B cell (primary cell): ENCODE results near the gene MYO19. TPM values are rescaled to one million over a fixed set of nuclear protein-coding genes. Genes with fewer than 3 reads are reported as not detected.

Experiments used
- ATAC-seq: fragments of 200-7000 bp; cut with Tn5 transposase; one replicate; pipeline ENCODE4 v1.10.0; 2021; ENCODE audit warnings: low read depth, mild to moderate bottlenecking, moderate number of reproducible peaks, moderate library complexity
- CTCF ChIA-PET: fragments of 350-600 bp; sonication (Branson Sonifier 250); formaldehyde crosslinking; loops from one replicate; lab custom pipeline; 2021; ENCODE audit warnings: antibody characterized with exemption, inconsistent platforms; lab: Charles Lee
- POLR2A ChIA-PET: fragments of 350-600 bp; sonication (Branson Sonifier 250); formaldehyde crosslinking; loops from one replicate; lab custom pipeline; 2021; ENCODE audit warnings: antibody characterized with exemption; lab: Charles Lee
- DNase-seq: peaks from one replicate; pipeline ENCODE4 v3.0.0; 2013
- H2AFZ ChIP-seq: 2 replicates; pipeline ENCODE4 v1.6.1; 2012; ENCODE audit warnings: mild to moderate bottlenecking, low read depth, low read length; ENCODE audit not compliant: insufficient read depth, poor library complexity, severe bottlenecking
- H3K27ac ChIP-seq, 2 donors: 1 replicate in 1 of 2; 2 replicates in 1 of 2; pipeline ENCODE4 v1.5.1; 2012 to 2013; ENCODE audit warnings: low read length in 2 of 2, mild to moderate bottlenecking in 2 of 2, moderate library complexity in 1 of 2
- H3K27me3 ChIP-seq, 4 experiments: fragments of 200-600 bp in 1 of 4; sonication (generic) in 1 of 4; replicated peaks in 1 of 4; 1 replicate in 2 of 4; 2 replicates in 2 of 4; pipeline versions ENCODE4 v1.6.1 to v1.7.0; 2013 to 2016; ENCODE audit warnings: low read length in 3 of 4, mild to moderate bottlenecking in 2 of 4, mixed read lengths in 1 of 4, moderate library complexity in 1 of 4; ENCODE audit not compliant: insufficient read depth in 4 of 4, control insufficient read depth in 3 of 4; ENCODE audit errors: control extremely low read depth in 1 of 4
- H3K36me3 ChIP-seq, 2 experiments: replicated peaks in 1 of 2; 1 replicate in 1 of 2; 2 replicates in 1 of 2; pipeline versions ENCODE4 v1.6.1 to v1.7.1; 2013; ENCODE audit warnings: low read length in 1 of 2; ENCODE audit not compliant: insufficient read depth in 2 of 2, control insufficient read depth in 1 of 2; ENCODE audit errors: control extremely low read depth in 1 of 2, extremely low read depth in 1 of 2
- H3K4me1 ChIP-seq, 2 donors: fragments of 200-600 bp in 1 of 2; sonication (generic) in 1 of 2; 1 replicate in 1 of 2; 2 replicates in 1 of 2; pipeline versions ENCODE4 v1.5.1 to v1.6.1; 2013 to 2017; ENCODE audit warnings: low read length in 2 of 2; ENCODE audit not compliant: control insufficient read depth in 2 of 2, insufficient read depth in 2 of 2
- H3K4me2 ChIP-seq: replicated peaks from 2 replicates; pipeline ENCODE3; 2012; ENCODE audit warnings: mild to moderate bottlenecking, low read depth, low read length; ENCODE audit not compliant: poor library complexity, severe bottlenecking
- H3K4me3 ChIP-seq, 5 experiments: fragments of 200-600 bp in 1 of 5; sonication (generic) in 1 of 5; 1 replicate in 3 of 5; 2 replicates in 2 of 5; pipeline versions ENCODE4 v1.5.1 to v1.7.0; 2011 to 2016; ENCODE audit warnings: low read length in 4 of 5, mild to moderate bottlenecking in 4 of 5, low read depth in 2 of 5, control low read depth in 1 of 5, moderate library complexity in 1 of 5; ENCODE audit not compliant: insufficient read depth in 1 of 5; ENCODE audit errors: control extremely low read depth in 1 of 5, extremely low read depth in 1 of 5
- H3K79me2 ChIP-seq: fragments of 200-600 bp; sonication (generic); one replicate; pipeline ENCODE4 v1.6.0; 2016; ENCODE audit warnings: low read length; ENCODE audit not compliant: control insufficient read depth, insufficient read depth
- H3K9ac ChIP-seq: fragments of 200-600 bp; sonication (generic); 2 replicates; pipeline ENCODE4 v1.6.1; 2017; ENCODE audit warnings: mild to moderate bottlenecking, low read length, moderate library complexity
- H3K9me3 ChIP-seq, 3 donors: one replicate each; pipeline versions ENCODE4 v1.6.1 to v1.7.1; 2013; ENCODE audit warnings: low read length in 2 of 3; ENCODE audit not compliant: control insufficient read depth in 2 of 3, insufficient read depth in 1 of 3; ENCODE audit errors: control extremely low read depth in 1 of 3
- H4K20me1 ChIP-seq: 2 replicates; pipeline ENCODE4 v1.6.0; 2012; ENCODE audit warnings: mild to moderate bottlenecking, low read length; ENCODE audit not compliant: insufficient read depth, control insufficient read depth, poor library complexity, severe bottlenecking
- H3K27ac Mint-ChIP-seq: one replicate; pipeline ENCODE4 v1.8.0; 2021; ENCODE audit warnings: mixed read lengths
- H3K27me3 Mint-ChIP-seq: one replicate; pipeline ENCODE4 v1.8.0; 2021; ENCODE audit warnings: mixed read lengths
- H3K4me1 Mint-ChIP-seq: one replicate; pipeline ENCODE4 v1.8.0; 2021; ENCODE audit warnings: mixed read lengths
- H3K4me3 Mint-ChIP-seq: one replicate; pipeline ENCODE4 v1.8.0; 2021; ENCODE audit warnings: mixed read lengths
- H3K9me3 Mint-ChIP-seq: one replicate; pipeline ENCODE4 v1.8.0; 2022; ENCODE audit warnings: mixed read lengths; ENCODE audit not compliant: insufficient read depth
- EZH2 ChIP-seq: IDR thresholded peaks from 2 replicates; pipeline ENCODE4 v1.6.1; 2012; ENCODE audit warnings: borderline replicate concordance, low read depth, mild to moderate bottlenecking, moderate library complexity, low read length; ENCODE audit not compliant: insufficient read depth, poor library complexity, severe bottlenecking
- WGBS: methylation state at CpG from one replicate; pipeline ENCODE4 v1.1.5; 2013; ENCODE audit warnings: missing lambda C conversion rate; ENCODE audit not compliant: insufficient coverage; 5-methylcytosine and 5-hydroxymethylcytosine counted together
- intact Hi-C: fragments of 100-400 bp; cut with micrococcal nuclease; formaldehyde crosslinking; loops from one replicate; pipeline ENCODE4 v1.10.0; 2022
- polyA plus RNA-seq: library from polyadenylated mRNA; depleted of rRNA; stranded (reverse); fragments of >200 nt; gene quantifications from 2 replicates; pipeline ENCODE4 v1.2.3, GENCODE V29; 2012
- total RNA-seq, 2 donors: library from RNA; stranded (reverse); fragments of 120-200 nt in 1 of 2; gene quantifications; 1 replicate in 1 of 2; 2 replicates in 1 of 2; pipeline versions ENCODE4 v1.2.3 to v1.2.4, GENCODE V29; 2013 to 2022
- TF ChIP-seq, protein P1 (sequence below): fragments of 200-600 bp; IDR thresholded peaks from one replicate; pipeline ENCODE4 v1.8.0; 2022; ENCODE audit warnings: antibody characterized with exemption, mild to moderate bottlenecking

MYO19 gene
- total and polyA plus RNA-seq, 2 donors (not counting 1 experiment from before 2014, with no cell fraction given) = 65.7 to 88.7 TPM

DNA sequence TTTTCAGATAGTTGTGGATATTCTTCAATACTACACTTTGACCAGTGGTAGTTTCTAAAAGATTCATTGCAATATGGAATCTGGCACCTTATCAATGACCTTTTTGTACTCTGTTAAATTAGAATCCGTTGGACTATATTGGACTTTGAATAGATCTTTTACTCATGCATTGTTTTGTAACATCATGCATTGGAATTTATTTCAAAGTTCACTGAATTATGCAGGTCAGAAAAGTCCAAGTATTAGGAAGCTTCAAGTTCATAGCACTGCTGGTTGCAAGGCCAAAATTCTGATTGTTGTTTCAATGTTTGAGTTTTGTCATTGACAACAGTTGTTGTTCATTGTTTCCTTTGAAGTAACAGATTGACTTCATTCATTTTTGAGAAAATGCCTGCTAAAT is 49.1 kb upstream of the MYO19 start:
- Histone ChIP-seq H3K4me1 (no peaks in the 10 kb centered on the region), H3K27me3 (no peaks in the 10 kb centered on the region), H3K27ac (no peak overlapping the region), H3K4me3 (no peak overlapping the region), H3K79me2 (peaks cover 3% of the 10 kb centered on the region), H3K36me3 (peaks cover 18 to 84% of the 10 kb centered on the region in 2 experiments), H3K9me3 (no peaks in the 10 kb centered on the region), H3K4me2 (no peak overlapping the region), H3K9ac (no peak overlapping the region), H4K20me1 (peaks cover 22% of the 10 kb centered on the region), H2AFZ (no peak overlapping the region)
- no peak for ATAC-seq
- intact Hi-C loops = no loop called here
- no peaks in the 10 kb centered on the region for H3K4me1 Mint-ChIP-seq
- TF ChIP-seq, protein P1, sequence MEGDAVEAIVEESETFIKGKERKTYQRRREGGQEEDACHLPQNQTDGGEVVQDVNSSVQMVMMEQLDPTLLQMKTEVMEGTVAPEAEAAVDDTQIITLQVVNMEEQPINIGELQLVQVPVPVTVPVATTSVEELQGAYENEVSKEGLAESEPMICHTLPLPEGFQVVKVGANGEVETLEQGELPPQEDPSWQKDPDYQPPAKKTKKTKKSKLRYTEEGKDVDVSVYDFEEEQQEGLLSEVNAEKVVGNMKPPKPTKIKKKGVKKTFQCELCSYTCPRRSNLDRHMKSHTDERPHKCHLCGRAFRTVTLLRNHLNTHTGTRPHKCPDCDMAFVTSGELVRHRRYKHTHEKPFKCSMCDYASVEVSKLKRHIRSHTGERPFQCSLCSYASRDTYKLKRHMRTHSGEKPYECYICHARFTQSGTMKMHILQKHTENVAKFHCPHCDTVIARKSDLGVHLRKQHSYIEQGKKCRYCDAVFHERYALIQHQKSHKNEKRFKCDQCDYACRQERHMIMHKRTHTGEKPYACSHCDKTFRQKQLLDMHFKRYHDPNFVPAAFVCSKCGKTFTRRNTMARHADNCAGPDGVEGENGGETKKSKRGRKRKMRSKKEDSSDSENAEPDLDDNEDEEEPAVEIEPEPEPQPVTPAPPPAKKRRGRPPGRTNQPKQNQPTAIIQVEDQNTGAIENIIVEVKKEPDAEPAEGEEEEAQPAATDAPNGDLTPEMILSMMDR = no peak
- no peak for TF ChIP-seq EZH2
- no peak overlapping the region for H3K4me3 Mint-ChIP-seq
- WGBS = no CpG with 5 or more reads among the region's 1 CpG
- H3K27me3 Mint-ChIP-seq = no peaks in the 10 kb centered on the region
- no peak for DNase-seq
- POLR2A ChIA-PET = no interaction called here
- no peaks in the 10 kb centered on the region for H3K9me3 Mint-ChIP-seq
- no peak overlapping the region for H3K27ac Mint-ChIP-seq
- CTCF ChIA-PET = interaction anchor here (0.7 to 4.5 kb wide), 2 partner anchors 18 to 22 kb away, joined by 3 to 15 read pairs; partner anchors contain the start of gene MRM1

DNA sequence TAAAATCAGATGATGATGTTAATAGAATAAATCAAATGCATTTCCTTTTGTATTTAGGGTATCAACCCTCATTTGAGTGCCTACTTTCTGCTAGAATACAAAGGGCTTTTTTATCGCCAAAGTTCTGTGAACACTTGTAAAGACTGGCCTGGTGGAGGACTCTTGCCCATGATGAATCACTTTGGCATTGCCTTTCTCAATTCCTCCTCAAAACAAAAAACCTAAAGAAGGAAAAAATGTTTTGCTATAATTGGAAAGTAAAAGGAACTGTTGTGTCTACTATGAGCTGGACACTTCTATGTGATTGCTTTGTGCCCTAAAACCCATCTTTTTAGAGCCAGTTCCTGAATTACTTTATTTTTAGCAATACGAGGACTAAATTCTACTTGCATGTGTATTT is 44.0 kb upstream of the MYO19 start:
- POLR2A ChIA-PET = no interaction called here
- Mint-ChIP-seq H3K27ac (no peak overlapping the region), H3K9me3 (no peaks in the 10 kb centered on the region), H3K4me1 (no peaks in the 10 kb centered on the region), H3K27me3 (no peaks in the 10 kb centered on the region), H3K4me3 (no peak overlapping the region)
- CTCF ChIA-PET = no interaction called here
- Histone ChIP-seq H2AFZ (no peak overlapping the region), H3K27me3 (no peaks in the 10 kb centered on the region), H3K4me3 (no peak overlapping the region), H4K20me1 (peaks cover 39% of the 10 kb centered on the region), H3K4me2 (no peak overlapping the region), H3K36me3 (peaks cover 2 to 74% of the 10 kb centered on the region in 2 experiments), H3K4me1 (no peaks in the 10 kb centered on the region), H3K9me3 (no peaks in the 10 kb centered on the region), H3K9ac (no peak overlapping the region), H3K79me2 (peaks cover 31% of the 10 kb centered on the region), H3K27ac (no peak overlapping the region)
- 100% methylated on average over 1 of the region's 2 CpGs for WGBS
- intact Hi-C loops = no loop called here
- no peak for ATAC-seq
- no peak for DNase-seq
- no peak for TF ChIP-seq EZH2
- TF ChIP-seq, protein P1 = no peak
